Naive thymus-derived CD8-positive, alpha-beta T cell (primary cell): ENCODE results near the gene ZMAT3. TPM values are rescaled to one million over a fixed set of nuclear protein-coding genes. Genes with fewer than 3 reads are reported as not detected.

ENCODE experiments used
- ATAC-seq, 2 donors: fragments of 150-1000 bp; cut with Tn5 transposase in 1 of 2; sonication (Bioruptor Pico), chemical (Tn5 transposase) in 1 of 2; 1 replicate in 1 of 2; 2 replicates in 1 of 2; pipeline ENCODE4 v1.10.0; 2021; ENCODE audit warnings: mild to moderate bottlenecking in 2 of 2, moderate library complexity in 2 of 2
- POLR2A ChIA-PET: fragments of 350-600 bp; sonication (Branson Sonifier 250); formaldehyde crosslinking; loops from one replicate; lab custom pipeline; 2021; ENCODE audit warnings: antibody characterized with exemption; lab: Charles Lee
- DNase-seq, 10 donors: peaks; one replicate each; pipeline versions ENCODE4 v3.0.0 to v3.0.0-alpha.2; 2020 to 2022
- H3K27ac Mint-ChIP-seq, 10 donors: one replicate each; pipeline ENCODE4 v1.8.0; 2020 to 2022; ENCODE audit warnings: mild to moderate bottlenecking in 10 of 10, mixed read lengths in 10 of 10, moderate library complexity in 4 of 10, inconsistent platforms in 1 of 10
- H3K27me3 Mint-ChIP-seq, 5 donors: one replicate each; pipeline ENCODE4 v1.8.0; 2021 to 2022; ENCODE audit warnings: mixed read lengths in 5 of 5
- H3K36me3 Mint-ChIP-seq, 3 donors: one replicate each; pipeline ENCODE4 v1.8.0; 2020 to 2022; ENCODE audit warnings: mixed read lengths in 3 of 3, mild to moderate bottlenecking in 2 of 3, inconsistent platforms in 1 of 3
- H3K4me1 Mint-ChIP-seq, 4 donors: one replicate each; pipeline ENCODE4 v1.8.0; 2021 to 2022; ENCODE audit warnings: mixed read lengths in 4 of 4
- H3K4me3 Mint-ChIP-seq, 10 donors: one replicate each; pipeline ENCODE4 v1.8.0; 2020 to 2022; ENCODE audit warnings: mild to moderate bottlenecking in 10 of 10, mixed read lengths in 10 of 10, moderate library complexity in 6 of 10, inconsistent platforms in 1 of 10
- H3K9me3 Mint-ChIP-seq, 9 donors: one replicate each; pipeline ENCODE4 v1.8.0; 2020 to 2022; ENCODE audit warnings: mixed read lengths in 9 of 9, mild to moderate bottlenecking in 3 of 9, inconsistent platforms in 1 of 9, moderate library complexity in 1 of 9
- polyA plus RNA-seq, 3 donors: library from polyadenylated mRNA; unstranded; fragments of 300-500 nt; fragmentation: Illumina TruSeq; gene quantifications; one replicate each; pipeline ENCODE4 v1.2.3, GENCODE V29; 2021
- total RNA-seq, 8 experiments: library from RNA in 2 of 8; stranded (reverse) in 2 of 8; gene quantifications; one replicate each; pipeline ENCODE4 v1.2.3 and lab custom pipeline; 2021 to 2026

Gene ZMAT3
- total and polyA plus RNA-seq, 5 experiments from 2014 or later: 15.1 to 22.8 (median 16.3) TPM

DNA sequence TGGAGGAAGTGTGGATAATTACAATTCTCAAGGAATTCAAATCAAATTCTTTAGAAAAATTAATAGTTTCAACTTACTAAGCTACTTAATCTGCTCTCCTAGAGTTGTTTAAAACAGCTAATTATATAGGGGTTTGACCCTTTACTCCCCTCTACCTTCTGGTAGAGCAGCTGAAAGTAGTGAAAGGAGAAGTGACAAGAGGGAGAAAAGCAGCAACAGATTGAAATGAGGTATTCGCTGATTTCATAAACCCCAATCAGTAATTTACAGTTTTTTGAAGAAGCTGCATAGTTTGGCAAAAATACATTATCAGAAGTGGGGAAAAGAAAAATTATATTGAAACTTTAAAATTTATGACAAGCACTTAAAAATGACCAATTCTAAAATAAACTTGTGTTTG lies 52.8 kb downstream of the ZMAT3 start:
- peaks cover 10 to 41% (median 32%) of the 10 kb centered on the region in 4 donors for H3K4me1 Mint-ChIP-seq
- no peak for ATAC-seq
- peak overlapping the region in 1 of 10 donors; percentile 9 for H3K27ac Mint-ChIP-seq
- POLR2A ChIA-PET: no interaction called here
- DNase-seq: no peak
- H3K36me3 Mint-ChIP-seq: peaks cover 0 to 10% (median 2%) of the 10 kb centered on the region in 3 donors
- no peak overlapping the region for H3K4me3 Mint-ChIP-seq
- H3K9me3 Mint-ChIP-seq: no peaks in the 10 kb centered on the region
- H3K27me3 Mint-ChIP-seq: no peaks in the 10 kb centered on the region

DNA sequence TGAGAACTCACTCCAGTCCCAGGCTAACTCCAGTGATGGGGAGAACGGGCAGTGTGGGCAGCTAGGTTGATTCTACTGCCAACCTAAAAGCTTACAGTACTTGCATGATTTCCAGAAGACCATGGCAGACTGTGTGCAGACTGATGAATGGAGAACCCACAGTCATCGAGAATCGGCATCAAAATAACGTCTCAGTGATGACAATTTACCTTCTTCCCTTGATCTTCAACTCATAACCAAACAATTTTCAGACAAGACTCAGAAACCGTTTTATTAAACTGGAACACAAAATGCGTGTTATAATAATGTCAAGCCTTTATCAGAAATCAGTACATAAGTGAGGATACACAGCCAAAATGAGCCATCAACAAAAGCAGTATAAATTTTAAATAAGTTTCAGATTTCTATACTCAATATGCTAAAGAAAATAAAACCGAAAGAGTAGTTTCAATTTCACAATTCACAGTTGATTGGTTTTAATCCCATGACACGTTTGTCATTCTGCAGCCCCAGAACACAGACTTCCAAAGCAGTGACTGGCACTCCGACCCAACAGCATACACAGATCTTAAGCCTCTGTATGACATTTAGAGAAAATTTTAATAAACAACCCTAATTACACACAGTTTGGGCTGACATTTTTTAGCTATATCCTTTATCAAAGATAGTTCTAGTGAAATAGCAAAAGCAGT lies 54.5 kb downstream of the ZMAT3 start:
- peak overlapping the region in 2 of 10 donors; percentile 22 to 40 for H3K4me3 Mint-ChIP-seq
- peaks cover 0 to 9% (median 2%) of the 10 kb centered on the region in 3 donors for H3K36me3 Mint-ChIP-seq
- H3K4me1 Mint-ChIP-seq: peaks cover 10 to 41% (median 32%) of the 10 kb centered on the region in 4 donors
- no peaks in the 10 kb centered on the region for H3K9me3 Mint-ChIP-seq
- H3K27me3 Mint-ChIP-seq: no peaks in the 10 kb centered on the region
- H3K27ac Mint-ChIP-seq: peak overlapping the region in 2 of 10 donors; percentile 37 to 40
- POLR2A ChIA-PET: no interaction called here
- ATAC-seq (no peak), DNase-seq (no peak)

- Mint-ChIP-seq H3K27ac (peak overlapping the region in 2 of 10 donors; percentile 27 to 50), H3K36me3 (peaks cover 0 to 5% (median 2%) of the 10 kb centered on the region in 3 donors), H3K9me3 (no peaks in the 10 kb centered on the region), H3K4me3 (no peak overlapping the region), H3K27me3 (peaks cover 0 to 1% (median 0%) of the 10 kb centered on the region in 5 donors), H3K4me1 (peaks cover 5 to 29% (median 22%) of the 10 kb centered on the region in 4 donors)
- POLR2A ChIA-PET: interaction anchor here (0.6 to 1.1 kb wide), 6 partner anchors 22 to 308 kb away, joined by 3 to 5 read pairs (median 3); partner anchors contain the start of genes ZMAT3 and ZNF639
- ATAC-seq (peak; percentile 96 to 98), DNase-seq (peak in 9 of 10 donors; percentile 32 to 85 (median 71))
These were observed 56.0 kb downstream of the ZMAT3 start for GRCh38 chr3:179015551-179016020.

GRCh38 chr3:179005706-179006105 lies 65.9 kb downstream of the ZMAT3 start:
- H3K36me3 Mint-ChIP-seq: peaks cover 0 to 6% (median 4%) of the 10 kb centered on the region in 3 donors
- DNase-seq (no peak), ATAC-seq (no peak)
- POLR2A ChIA-PET: no interaction called here
- peaks cover 0 to 2% (median 0%) of the 10 kb centered on the region in 4 donors for H3K4me1 Mint-ChIP-seq
- H3K27ac Mint-ChIP-seq: no peak overlapping the region
- peaks cover 0 to 16% (median 6%) of the 10 kb centered on the region in 5 donors for H3K27me3 Mint-ChIP-seq
- no peaks in the 10 kb centered on the region for H3K9me3 Mint-ChIP-seq
- no peak overlapping the region for H3K4me3 Mint-ChIP-seq

DNA sequence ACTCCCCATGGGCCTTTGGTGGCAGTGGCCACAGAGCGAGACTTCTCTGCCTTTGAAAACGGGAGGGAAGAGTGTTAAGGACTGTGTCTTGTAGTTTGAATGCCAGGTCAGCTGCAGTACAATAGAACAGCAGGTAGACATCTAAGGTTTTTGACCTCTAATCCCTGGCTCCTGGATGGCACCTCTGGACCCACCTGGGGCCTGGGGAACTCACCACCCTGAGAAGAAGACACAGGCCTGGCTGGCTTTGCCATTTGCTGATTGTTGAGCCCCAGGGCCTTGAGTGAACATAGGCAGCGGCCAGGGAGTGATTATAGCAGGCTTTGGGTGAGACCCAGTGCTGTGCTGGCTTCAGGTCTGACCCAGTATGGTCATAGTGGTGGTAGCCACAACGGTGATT lies 66.4 kb downstream of the ZMAT3 start:
- Mint-ChIP-seq H3K36me3 (peaks cover 0 to 9% (median 4%) of the 10 kb centered on the region in 3 donors), H3K27ac (no peak overlapping the region), H3K4me1 (peaks cover 0 to 2% (median 0%) of the 10 kb centered on the region in 4 donors), H3K4me3 (no peak overlapping the region), H3K27me3 (peaks cover 0 to 16% (median 5%) of the 10 kb centered on the region in 5 donors), H3K9me3 (no peaks in the 10 kb centered on the region)
- ATAC-seq (no peak), DNase-seq (no peak)
- POLR2A ChIA-PET: no interaction called here

GRCh38 chr3:179000659-179001058 lies 71.0 kb downstream of the ZMAT3 start:
- Mint-ChIP-seq H3K4me1 (peaks cover 0 to 2% (median 0%) of the 10 kb centered on the region in 4 donors), H3K4me3 (no peak overlapping the region), H3K36me3 (peaks cover 4 to 11% (median 9%) of the 10 kb centered on the region in 3 donors), H3K9me3 (no peaks in the 10 kb centered on the region), H3K27me3 (no peaks in the 10 kb centered on the region), H3K27ac (peak overlapping the region in 1 of 10 donors; percentile 40)
- DNase-seq (no peak), ATAC-seq (no peak)
- POLR2A ChIA-PET: no interaction called here

GRCh38 chr3:179000144-179000543 lies 71.5 kb downstream of the ZMAT3 start:
- POLR2A ChIA-PET: no interaction called here
- Mint-ChIP-seq H3K36me3 (peaks cover 4 to 11% (median 11%) of the 10 kb centered on the region in 3 donors), H3K4me1 (peaks cover 0 to 2% (median 0%) of the 10 kb centered on the region in 4 donors), H3K27me3 (no peaks in the 10 kb centered on the region), H3K27ac (no peak overlapping the region), H3K9me3 (no peaks in the 10 kb centered on the region), H3K4me3 (no peak overlapping the region)
- ATAC-seq (no peak), DNase-seq (no peak)

DNA sequence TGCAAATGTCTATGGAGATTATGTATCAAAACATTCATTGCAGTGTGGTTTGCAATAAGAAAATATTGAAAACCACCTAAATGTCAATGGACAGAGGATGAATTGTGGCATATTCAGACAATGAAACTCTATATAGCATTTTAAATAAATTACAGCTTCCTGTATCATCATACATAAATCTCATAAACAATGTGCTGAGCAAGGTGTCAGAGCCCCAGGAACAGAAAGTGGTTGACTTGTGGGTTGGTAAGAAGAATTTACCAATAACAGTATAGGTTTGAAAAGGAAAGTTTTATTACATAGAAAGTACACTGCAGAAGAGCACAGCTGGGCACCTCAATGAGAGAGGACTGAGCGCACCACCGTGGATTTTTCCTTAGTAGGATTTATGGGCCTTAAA lies 75.2 kb downstream of the ZMAT3 start:
- Mint-ChIP-seq H3K27me3 (no peaks in the 10 kb centered on the region), H3K4me3 (no peak overlapping the region), H3K27ac (no peak overlapping the region), H3K4me1 (no peaks in the 10 kb centered on the region), H3K9me3 (peaks cover 0 to 7% (median under 1%) of the 10 kb centered on the region in 9 donors), H3K36me3 (peaks cover 10 to 39% (median 17%) of the 10 kb centered on the region in 3 donors)
- DNase-seq (no peak), ATAC-seq (no peak)
- POLR2A ChIA-PET: no interaction called here

- Mint-ChIP-seq H3K4me1 (no peaks in the 10 kb centered on the region), H3K27ac (no peak overlapping the region), H3K36me3 (peaks cover 36 to 92% (median 51%) of the 10 kb centered on the region in 3 donors), H3K9me3 (peaks cover 8 to 68% (median 42%) of the 10 kb centered on the region in 9 donors), H3K4me3 (no peak overlapping the region), H3K27me3 (no peaks in the 10 kb centered on the region)
- POLR2A ChIA-PET: no interaction called here
- ATAC-seq: no peak
- DNase-seq: no peak
These were observed 81.3 kb downstream of the ZMAT3 start for GRCh38 chr3:178990293-178990692.

GRCh38 chr3:178989821-178990220 lies 81.8 kb downstream of the ZMAT3 start:
- Mint-ChIP-seq H3K4me3 (no peak overlapping the region), H3K27ac (no peak overlapping the region), H3K4me1 (no peaks in the 10 kb centered on the region), H3K36me3 (peaks cover 35 to 91% (median 51%) of the 10 kb centered on the region in 3 donors), H3K9me3 (peaks cover 8 to 73% (median 42%) of the 10 kb centered on the region in 9 donors), H3K27me3 (no peaks in the 10 kb centered on the region)
- DNase-seq: no peak
- POLR2A ChIA-PET: no interaction called here
- ATAC-seq: no peak

DNA sequence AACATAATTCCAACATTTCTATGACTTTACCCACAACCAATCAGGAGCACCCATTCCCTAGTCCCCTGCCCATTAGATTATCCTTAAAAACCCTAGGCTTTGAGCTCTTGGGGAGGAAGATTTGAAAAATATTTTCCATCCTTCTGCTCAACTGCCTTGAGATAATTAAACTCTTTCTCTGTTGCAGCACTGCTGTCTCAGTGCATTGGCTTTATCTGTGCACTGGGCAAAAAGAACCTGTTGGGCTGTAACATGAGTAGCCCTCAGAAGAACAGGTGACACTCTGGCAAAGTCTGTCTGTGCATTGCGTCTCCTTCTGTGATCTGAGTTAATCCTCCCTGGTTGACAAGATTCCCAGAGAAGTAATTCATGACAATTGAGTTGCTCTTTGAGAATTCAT lies 83.9 kb downstream of the ZMAT3 start:
- H3K9me3 Mint-ChIP-seq: peaks cover 8 to 90% (median 49%) of the 10 kb centered on the region in 9 donors
- no peak for ATAC-seq
- POLR2A ChIA-PET: no interaction called here

GRCh38 chr3:178986456-178986855 lies 85.2 kb downstream of the ZMAT3 start:
- Mint-ChIP-seq H3K36me3 (peaks cover 28 to 69% (median 46%) of the 10 kb centered on the region in 3 donors), H3K27me3 (no peaks in the 10 kb centered on the region), H3K27ac (no peak overlapping the region), H3K4me3 (no peak overlapping the region), H3K4me1 (no peaks in the 10 kb centered on the region), H3K9me3 (peaks cover 8 to 93% (median 52%) of the 10 kb centered on the region in 9 donors)
- POLR2A ChIA-PET: no interaction called here
- ATAC-seq (no peak), DNase-seq (no peak)

More for the DNA sequence above, 83.9 kb downstream of the ZMAT3 start:
- no peak for DNase-seq
- Mint-ChIP-seq H3K36me3 (peaks cover 31 to 73% (median 51%) of the 10 kb centered on the region in 3 donors), H3K4me3 (no peak overlapping the region), H3K27me3 (no peaks in the 10 kb centered on the region), H3K27ac (no peak overlapping the region), H3K4me1 (no peaks in the 10 kb centered on the region)

GRCh38 chr3:178982137-178982536 lies 89.5 kb downstream of the ZMAT3 start:
- no peak overlapping the region for H3K4me3 Mint-ChIP-seq
- H3K36me3 Mint-ChIP-seq: peaks cover 13 to 31% (median 18%) of the 10 kb centered on the region in 3 donors
- POLR2A ChIA-PET: no interaction called here
- ATAC-seq: no peak
- no peaks in the 10 kb centered on the region for H3K27me3 Mint-ChIP-seq
- no peaks in the 10 kb centered on the region for H3K4me1 Mint-ChIP-seq
- no peak overlapping the region for H3K27ac Mint-ChIP-seq
- peaks cover 4 to 55% (median 28%) of the 10 kb centered on the region in 9 donors for H3K9me3 Mint-ChIP-seq
- DNase-seq: no peak
